Esophagus muscularis mucosa (tissue), 4 donors: ENCODE measurements around the gene TTBK2.

ENCODE experiments used
- EP300 ChIP-seq: sonication (generic); formaldehyde crosslinking; IDR thresholded peaks from one replicate; pipeline ENCODE4 v1.6.1; 2017; ENCODE audit warnings: antibody characterized with exemption
- POLR2A ChIP-seq: fragments of 450-650 bp; IDR thresholded peaks from one replicate; pipeline ENCODE4 v1.6.1; 2017; ENCODE audit warnings: antibody characterized with exemption, moderate library complexity, mild to moderate bottlenecking, low read depth
- POLR2AphosphoS5 ChIP-seq, 2 donors: sonication (generic); formaldehyde crosslinking; IDR thresholded peaks; one replicate each; pipeline ENCODE4 v1.6.1; 2017; ENCODE audit warnings: antibody characterized with exemption in 2 of 2
- TF ChIP-seq, protein P1 (sequence below), 3 experiments: fragments of 200-600 bp in 2 of 3; fragments of 450-650 bp in 1 of 3; sonication (generic) in 2 of 3; IDR thresholded peaks; one replicate each; pipeline ENCODE4 v1.5.1; 2017 to 2019; ENCODE audit warnings: antibody characterized with exemption in 3 of 3, mild to moderate bottlenecking in 2 of 3, moderate library complexity in 1 of 3

DNA sequence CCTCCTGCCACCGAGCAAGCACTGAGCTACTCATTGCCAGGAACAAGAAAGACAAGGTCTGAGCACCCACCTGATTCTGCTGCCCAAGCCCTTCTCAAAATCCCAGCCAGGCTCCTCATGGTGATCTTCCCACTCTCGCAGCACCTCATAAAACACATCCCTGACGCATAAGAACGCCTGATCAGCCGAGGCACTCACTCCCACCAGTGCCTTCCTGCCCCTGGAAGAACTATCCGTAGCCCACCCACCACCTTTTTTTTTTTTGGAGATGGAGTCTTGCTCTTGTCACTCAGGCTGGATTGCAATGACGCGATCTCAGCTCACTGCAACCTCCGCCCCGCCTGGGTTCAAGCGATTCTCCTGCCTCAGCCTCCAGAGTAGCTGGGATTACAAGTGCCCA is 187.6 kb downstream of the TTBK2 start:
- TF ChIP-seq EP300 (no peak), POLR2A (no peak), POLR2AphosphoS5 (IDR thresholded peaks at IDR 0.05) (no peak)
- TF ChIP-seq, protein P1, sequence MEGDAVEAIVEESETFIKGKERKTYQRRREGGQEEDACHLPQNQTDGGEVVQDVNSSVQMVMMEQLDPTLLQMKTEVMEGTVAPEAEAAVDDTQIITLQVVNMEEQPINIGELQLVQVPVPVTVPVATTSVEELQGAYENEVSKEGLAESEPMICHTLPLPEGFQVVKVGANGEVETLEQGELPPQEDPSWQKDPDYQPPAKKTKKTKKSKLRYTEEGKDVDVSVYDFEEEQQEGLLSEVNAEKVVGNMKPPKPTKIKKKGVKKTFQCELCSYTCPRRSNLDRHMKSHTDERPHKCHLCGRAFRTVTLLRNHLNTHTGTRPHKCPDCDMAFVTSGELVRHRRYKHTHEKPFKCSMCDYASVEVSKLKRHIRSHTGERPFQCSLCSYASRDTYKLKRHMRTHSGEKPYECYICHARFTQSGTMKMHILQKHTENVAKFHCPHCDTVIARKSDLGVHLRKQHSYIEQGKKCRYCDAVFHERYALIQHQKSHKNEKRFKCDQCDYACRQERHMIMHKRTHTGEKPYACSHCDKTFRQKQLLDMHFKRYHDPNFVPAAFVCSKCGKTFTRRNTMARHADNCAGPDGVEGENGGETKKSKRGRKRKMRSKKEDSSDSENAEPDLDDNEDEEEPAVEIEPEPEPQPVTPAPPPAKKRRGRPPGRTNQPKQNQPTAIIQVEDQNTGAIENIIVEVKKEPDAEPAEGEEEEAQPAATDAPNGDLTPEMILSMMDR (IDR thresholded peaks at IDR 0.05) = no peak
